ENCODE data around the gene GPC6. TPM values are rescaled to one million over a fixed set of nuclear protein-coding genes. Genes with fewer than 3 reads are reported as not detected.

Gene GPC6
- total and polyA plus RNA-seq, 12 donors, result 0.15 to 5.4 (median 2.5) TPM

DNA sequence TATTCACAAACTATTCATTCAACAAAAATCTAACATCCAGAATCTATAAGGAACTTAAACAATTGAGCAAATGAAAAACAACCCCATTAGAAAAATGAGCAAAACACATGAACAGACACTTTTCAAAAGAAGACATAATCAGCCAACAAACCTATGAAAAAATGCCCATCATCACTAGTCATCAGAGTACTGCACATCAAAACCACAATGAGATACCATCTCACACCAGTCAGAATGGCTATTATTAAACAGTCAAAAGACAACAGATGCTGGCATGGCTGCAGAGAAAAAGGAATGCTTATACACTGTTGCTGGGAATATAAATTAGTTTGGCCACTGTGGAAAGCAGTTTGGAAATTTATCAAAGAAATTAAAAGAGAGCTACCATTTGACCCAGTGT, 487.6 kb downstream of the GPC6 start:
- no peaks in the 10 kb centered on the region for H3K36me3 ChIP-seq
- no peak overlapping the region for H3K4me3 ChIP-seq
- H3K27me3 ChIP-seq, result no peaks in the 10 kb centered on the region
- peaks cover 0 to 42% (median 17%) of the 10 kb centered on the region in 11 donors for H3K9me3 ChIP-seq
- intact Hi-C loops (cut with DNase I), result no loop called here
- DNase-seq, result no peak
- no peaks in the 10 kb centered on the region for H3K4me1 ChIP-seq
- no peak overlapping the region for H3K27ac ChIP-seq
- ATAC-seq, result no peak
- TF ChIP-seq, protein P1, sequence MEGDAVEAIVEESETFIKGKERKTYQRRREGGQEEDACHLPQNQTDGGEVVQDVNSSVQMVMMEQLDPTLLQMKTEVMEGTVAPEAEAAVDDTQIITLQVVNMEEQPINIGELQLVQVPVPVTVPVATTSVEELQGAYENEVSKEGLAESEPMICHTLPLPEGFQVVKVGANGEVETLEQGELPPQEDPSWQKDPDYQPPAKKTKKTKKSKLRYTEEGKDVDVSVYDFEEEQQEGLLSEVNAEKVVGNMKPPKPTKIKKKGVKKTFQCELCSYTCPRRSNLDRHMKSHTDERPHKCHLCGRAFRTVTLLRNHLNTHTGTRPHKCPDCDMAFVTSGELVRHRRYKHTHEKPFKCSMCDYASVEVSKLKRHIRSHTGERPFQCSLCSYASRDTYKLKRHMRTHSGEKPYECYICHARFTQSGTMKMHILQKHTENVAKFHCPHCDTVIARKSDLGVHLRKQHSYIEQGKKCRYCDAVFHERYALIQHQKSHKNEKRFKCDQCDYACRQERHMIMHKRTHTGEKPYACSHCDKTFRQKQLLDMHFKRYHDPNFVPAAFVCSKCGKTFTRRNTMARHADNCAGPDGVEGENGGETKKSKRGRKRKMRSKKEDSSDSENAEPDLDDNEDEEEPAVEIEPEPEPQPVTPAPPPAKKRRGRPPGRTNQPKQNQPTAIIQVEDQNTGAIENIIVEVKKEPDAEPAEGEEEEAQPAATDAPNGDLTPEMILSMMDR (IDR thresholded peaks at IDR 0.05), result no peak

DNA sequence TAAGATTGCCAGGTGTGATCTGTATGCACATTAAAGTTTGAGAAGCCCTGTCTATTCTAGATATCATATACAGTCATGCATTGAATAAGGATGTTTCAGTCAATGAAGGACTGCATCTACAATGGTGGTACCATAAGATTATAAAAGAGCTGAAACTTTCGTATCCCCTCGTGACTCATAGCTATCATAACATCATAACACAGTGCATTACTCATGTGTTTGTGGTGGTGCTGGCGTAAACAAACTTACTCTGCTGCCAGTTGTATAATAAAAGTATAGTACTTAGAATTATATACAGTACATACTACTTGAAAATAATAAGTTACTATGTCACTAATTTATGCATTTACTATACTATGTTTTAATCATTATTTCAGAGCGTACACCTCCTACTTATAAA, 489.3 kb downstream of the GPC6 start:
- intact Hi-C loops (cut with DNase I), result no loop called here
- Histone ChIP-seq H3K36me3 (no peaks in the 10 kb centered on the region), H3K4me1 (no peaks in the 10 kb centered on the region), H3K9me3 (peaks cover 0 to 50% (median 17%) of the 10 kb centered on the region in 11 donors), H3K27me3 (no peaks in the 10 kb centered on the region), H3K27ac (no peak overlapping the region), H3K4me3 (no peak overlapping the region)
- 83 to 92% methylated on average over 4 of the region's 4 CpGs for WGBS, 2 donors
- no peak for DNase-seq
- TF ChIP-seq, protein P1 (IDR thresholded peaks at IDR 0.05), result no peak
- no peak for ATAC-seq

DNA sequence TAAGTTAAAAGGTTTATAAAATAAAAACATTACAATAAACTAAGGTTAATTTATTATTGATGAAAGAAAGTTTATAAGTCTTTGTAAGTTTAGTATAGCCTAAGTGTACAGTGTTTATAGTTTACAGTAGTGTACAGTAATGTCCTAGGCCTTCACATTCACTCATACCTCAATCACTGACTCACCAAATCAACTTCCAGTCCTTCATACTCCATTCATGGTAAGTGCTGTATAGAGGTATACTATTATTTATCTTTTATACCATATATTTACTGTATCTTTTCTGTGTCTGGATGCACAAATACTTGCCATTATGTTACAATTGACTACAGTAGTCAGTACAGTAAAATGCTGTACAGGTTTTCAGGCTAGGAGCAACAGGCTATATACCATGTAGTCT, 490.0 kb downstream of the GPC6 start:
- Histone ChIP-seq H3K4me1 (no peaks in the 10 kb centered on the region), H3K27me3 (no peaks in the 10 kb centered on the region), H3K36me3 (no peaks in the 10 kb centered on the region), H3K27ac (no peak overlapping the region), H3K4me3 (no peak overlapping the region), H3K9me3 (peaks cover 0 to 52% (median 17%) of the 10 kb centered on the region in 11 donors)
- no peak for ATAC-seq
- intact Hi-C loops (cut with DNase I), result no loop called here
- TF ChIP-seq, protein P1 (IDR thresholded peaks at IDR 0.05), result no peak
- no peak for DNase-seq

DNA sequence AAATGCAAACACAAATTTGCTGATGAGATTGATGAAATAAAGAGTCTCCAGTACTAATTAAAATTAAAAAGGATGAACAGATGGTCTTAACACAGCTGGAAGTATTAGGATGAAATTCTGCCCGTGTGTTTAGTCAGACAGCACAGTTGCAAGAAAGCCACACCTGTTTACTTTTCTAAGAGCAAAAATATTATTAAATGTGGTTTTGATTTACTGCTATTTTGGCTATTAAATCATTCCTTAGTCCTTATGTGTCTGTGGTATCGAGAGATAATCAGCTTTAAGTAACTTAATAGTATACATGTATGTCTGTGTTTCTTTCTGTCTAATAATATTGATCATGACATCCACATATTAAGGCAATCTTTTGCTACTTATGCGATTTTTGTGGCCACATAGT, 494.9 kb downstream of the GPC6 start:
- H3K27me3 ChIP-seq, result no peaks in the 10 kb centered on the region
- DNase-seq, result no peak
- no peak overlapping the region for H3K27ac ChIP-seq
- no peak for ATAC-seq
- 49 to 50% methylated on average over 3 of the region's 3 CpGs for WGBS, 2 donors
- TF ChIP-seq, protein P1 (IDR thresholded peaks at IDR 0.05), result no peak
- peaks cover 0 to 30% (median 0%) of the 10 kb centered on the region in 11 donors for H3K9me3 ChIP-seq
- H3K36me3 ChIP-seq, result no peaks in the 10 kb centered on the region
- H3K4me1 ChIP-seq, result no peaks in the 10 kb centered on the region
- H3K4me3 ChIP-seq, result no peak overlapping the region
- intact Hi-C loops (cut with DNase I), result no loop called here

DNA sequence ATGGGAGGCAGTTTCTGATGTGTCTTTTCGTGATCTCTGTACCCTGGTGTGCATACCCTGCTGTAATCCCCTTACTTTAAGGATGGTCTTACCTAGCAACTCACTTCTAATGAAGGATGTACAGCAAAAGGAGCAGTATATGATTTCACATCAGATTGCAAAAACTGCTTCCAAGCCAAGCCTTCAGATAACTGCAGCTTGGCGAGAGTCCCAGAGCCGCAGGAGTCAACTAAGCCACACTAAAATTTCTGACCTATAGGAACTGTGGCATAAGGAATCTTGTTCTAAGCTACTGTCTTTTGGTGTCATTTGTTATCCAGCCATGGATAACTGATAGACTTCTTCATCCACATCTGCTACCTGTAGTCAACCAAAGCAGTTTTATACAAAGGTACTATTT, 496.7 kb downstream of the GPC6 start:
- Histone ChIP-seq H3K9me3 (peaks cover 0 to 22% (median 0%) of the 10 kb centered on the region in 11 donors), H3K4me1 (no peaks in the 10 kb centered on the region), H3K27ac (no peak overlapping the region), H3K36me3 (no peaks in the 10 kb centered on the region), H3K27me3 (no peaks in the 10 kb centered on the region), H3K4me3 (no peak overlapping the region)
- ATAC-seq (no peak), DNase-seq (no peak)
- 72 to 74% methylated on average over 3 of the region's 3 CpGs for WGBS, 2 donors
- TF ChIP-seq, protein P1 (IDR thresholded peaks at IDR 0.05), result no peak
- intact Hi-C loops (cut with DNase I), result no loop called here

Measured in heart right ventricle (tissue), 16 donors.